DOHH2 (cell line): ENCODE results near the gene RNPS1.

Source experiments
- H3F3A ChIP-seq: fragments of 200-600 bp; sonication (generic), shearing (Covaris generic); 2 replicates; pipeline ENCODE4 v1.6.0; 2016; ENCODE audit warnings: antibody characterized with exemption, mild to moderate bottlenecking; ENCODE audit not compliant: control insufficient read depth, insufficient read depth
- H3K27ac ChIP-seq: fragments of 200-600 bp; sonication (generic); 2 replicates; pipeline ENCODE4 v1.5.1; 2014; ENCODE audit warnings: low read depth, mild to moderate bottlenecking, low read length, moderate library complexity
- H3K27me3 ChIP-seq: fragments of 200-600 bp; sonication (generic); 2 replicates; pipeline ENCODE4 v1.6.1; 2014; ENCODE audit warnings: mild to moderate bottlenecking, low read length, mixed read lengths; ENCODE audit not compliant: control insufficient read depth
- H3K36me3 ChIP-seq: fragments of 200-600 bp; sonication (generic); 2 replicates; pipeline ENCODE4 v1.6.1; 2014; ENCODE audit warnings: mild to moderate bottlenecking, low read length, moderate library complexity, mixed read lengths; ENCODE audit not compliant: control insufficient read depth
- H3K4me1 ChIP-seq: fragments of 200-600 bp; sonication (generic); 2 replicates; pipeline ENCODE4 v1.6.1; 2014; ENCODE audit warnings: mild to moderate bottlenecking, low read length, mixed read lengths; ENCODE audit not compliant: control insufficient read depth
- H3K4me2 ChIP-seq: fragments of 200-600 bp; sonication (generic); 2 replicates; pipeline ENCODE4 v1.6.0; 2014; ENCODE audit warnings: mild to moderate bottlenecking, low read length, moderate library complexity
- H3K4me3 ChIP-seq: fragments of 200-600 bp; sonication (generic); 2 replicates; pipeline ENCODE4 v1.5.1; 2014; ENCODE audit warnings: mild to moderate bottlenecking, low read length, mixed read lengths
- H3K79me2 ChIP-seq: fragments of 200-600 bp; sonication (generic); 2 replicates; pipeline ENCODE4 v1.6.1; 2014; ENCODE audit warnings: mild to moderate bottlenecking, low read length, mixed read lengths; ENCODE audit not compliant: control insufficient read depth
- H3K9me2 ChIP-seq: fragments of 200-600 bp; sonication (generic); replicated peaks from 2 replicates; pipeline ENCODE4 v1.6.1; 2014; ENCODE audit warnings: mild to moderate bottlenecking, low read length, mixed read lengths; ENCODE audit not compliant: control insufficient read depth
- H3K9me3 ChIP-seq: fragments of 200-600 bp; sonication (generic); 2 replicates; pipeline ENCODE4 v1.6.1; 2014; ENCODE audit warnings: antibody characterized with exemption, low read length, mixed read lengths; ENCODE audit not compliant: control insufficient read depth, insufficient read depth
- H4K20me1 ChIP-seq: fragments of 200-600 bp; sonication (generic); 2 replicates; pipeline ENCODE4 v1.6.0; 2014; ENCODE audit warnings: low read depth, mild to moderate bottlenecking, antibody characterized with exemption, low read length, moderate library complexity; ENCODE audit not compliant: control insufficient read depth, insufficient read depth
- EZH2phosphoT487 ChIP-seq: fragments of 200-600 bp; sonication (generic); IDR thresholded peaks from 2 replicates; pipeline ENCODE4 v1.6.1; 2017; ENCODE audit warnings: borderline replicate concordance, mild to moderate bottlenecking, antibody characterized with exemption, low read length, moderate library complexity, mixed read lengths
- TF ChIP-seq, protein P1 (sequence below): fragments of 200-600 bp; sonication (generic); IDR thresholded peaks from one replicate; pipeline ENCODE4 v1.5.1; 2014; ENCODE audit warnings: antibody characterized with exemption, mild to moderate bottlenecking, low read depth, low read length; ENCODE audit not compliant: poor library complexity, severe bottlenecking

The RNPS1 gene

GRCh38 chr16:2280981-2281542 is 13.1 kb upstream of the RNPS1 start:
- no peaks in the 10 kb centered on the region for H3F3A ChIP-seq
- no peak overlapping the region for H3K4me3 ChIP-seq
- no peaks in the 10 kb centered on the region for H4K20me1 ChIP-seq
- H3K79me2 ChIP-seq, result no peaks in the 10 kb centered on the region
- no peak overlapping the region for H3K27ac ChIP-seq
- TF ChIP-seq, protein P1, sequence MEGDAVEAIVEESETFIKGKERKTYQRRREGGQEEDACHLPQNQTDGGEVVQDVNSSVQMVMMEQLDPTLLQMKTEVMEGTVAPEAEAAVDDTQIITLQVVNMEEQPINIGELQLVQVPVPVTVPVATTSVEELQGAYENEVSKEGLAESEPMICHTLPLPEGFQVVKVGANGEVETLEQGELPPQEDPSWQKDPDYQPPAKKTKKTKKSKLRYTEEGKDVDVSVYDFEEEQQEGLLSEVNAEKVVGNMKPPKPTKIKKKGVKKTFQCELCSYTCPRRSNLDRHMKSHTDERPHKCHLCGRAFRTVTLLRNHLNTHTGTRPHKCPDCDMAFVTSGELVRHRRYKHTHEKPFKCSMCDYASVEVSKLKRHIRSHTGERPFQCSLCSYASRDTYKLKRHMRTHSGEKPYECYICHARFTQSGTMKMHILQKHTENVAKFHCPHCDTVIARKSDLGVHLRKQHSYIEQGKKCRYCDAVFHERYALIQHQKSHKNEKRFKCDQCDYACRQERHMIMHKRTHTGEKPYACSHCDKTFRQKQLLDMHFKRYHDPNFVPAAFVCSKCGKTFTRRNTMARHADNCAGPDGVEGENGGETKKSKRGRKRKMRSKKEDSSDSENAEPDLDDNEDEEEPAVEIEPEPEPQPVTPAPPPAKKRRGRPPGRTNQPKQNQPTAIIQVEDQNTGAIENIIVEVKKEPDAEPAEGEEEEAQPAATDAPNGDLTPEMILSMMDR, result no peak
- no peak for TF ChIP-seq EZH2phosphoT487
- H3K36me3 ChIP-seq, result no peaks in the 10 kb centered on the region
- no peaks in the 10 kb centered on the region for H3K4me1 ChIP-seq
- peaks cover 3% of the 10 kb centered on the region; the same call in 1 of the 2 replicates for H3K27me3 ChIP-seq
- no peaks in the 10 kb centered on the region for H3K9me2 ChIP-seq
- H3K9me3 ChIP-seq, result no peaks in the 10 kb centered on the region
- H3K4me2 ChIP-seq, result no peak overlapping the region

DNA sequence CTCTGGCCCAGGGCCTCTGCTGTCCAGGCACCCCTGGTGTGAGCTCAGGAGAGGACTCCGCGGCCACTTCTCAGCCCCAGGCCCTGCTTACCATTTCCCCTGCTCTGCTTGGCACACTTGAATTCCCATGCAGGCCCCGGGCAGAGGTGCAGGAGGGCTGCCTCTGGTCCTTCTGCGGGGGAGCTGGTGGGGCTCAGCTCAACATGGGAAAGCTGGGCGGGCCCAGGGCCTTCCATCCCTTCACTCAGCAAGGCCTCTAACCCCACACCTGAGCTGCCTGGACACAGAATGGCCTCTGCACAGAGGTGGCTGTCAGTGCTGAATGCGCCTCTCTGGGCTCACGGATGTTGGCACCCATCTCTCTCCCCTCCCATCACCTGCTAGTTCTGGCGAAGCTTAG is 12.5 kb upstream of the RNPS1 start:
- no peaks in the 10 kb centered on the region for H3K4me1 ChIP-seq
- TF ChIP-seq, protein P1, result no peak
- no peak for TF ChIP-seq EZH2phosphoT487
- no peaks in the 10 kb centered on the region for H3K9me3 ChIP-seq
- H3K27ac ChIP-seq, result no peak overlapping the region
- no peaks in the 10 kb centered on the region for H3K9me2 ChIP-seq
- H3K4me3 ChIP-seq, result no peak overlapping the region
- H3K36me3 ChIP-seq, result no peaks in the 10 kb centered on the region
- H3K4me2 ChIP-seq, result no peak overlapping the region
- H3F3A ChIP-seq, result no peaks in the 10 kb centered on the region
- no peaks in the 10 kb centered on the region for H4K20me1 ChIP-seq
- H3K27me3 ChIP-seq, result peaks cover 3% of the 10 kb centered on the region; the same call in 1 of the 2 replicates
- H3K79me2 ChIP-seq, result no peaks in the 10 kb centered on the region

- Histone ChIP-seq H3K9me3 (no peaks in the 10 kb centered on the region), H3F3A (no peaks in the 10 kb centered on the region), H3K4me2 (no peak overlapping the region), H3K27ac (no peak overlapping the region), H3K79me2 (no peaks in the 10 kb centered on the region), H3K27me3 (peaks cover 3% of the 10 kb centered on the region; the same call in 1 of the 2 replicates), H3K9me2 (no peaks in the 10 kb centered on the region), H4K20me1 (no peaks in the 10 kb centered on the region), H3K4me1 (no peaks in the 10 kb centered on the region), H3K36me3 (no peaks in the 10 kb centered on the region), H3K4me3 (no peak overlapping the region)
- TF ChIP-seq EZH2phosphoT487, result no peak
- TF ChIP-seq, protein P1, result no peak
Measured at GRCh38 chr16:2278956-2279800, 11.3 kb upstream of the RNPS1 start.
